22Rv1 (cell line): ENCODE measurements around the gene NMT2.

Experiments used
- CTCF ChIP-seq: fragments of 450-650 bp; IDR thresholded peaks from 2 replicates; pipeline ENCODE4 v1.5.1; 2017; ENCODE audit warnings: mild to moderate bottlenecking
- ZFX ChIP-seq: fragments of 450-650 bp; IDR thresholded peaks from 2 replicates; pipeline ENCODE4 v1.6.1; 2017; ENCODE audit warnings: antibody characterized with exemption, borderline replicate concordance

GRCh38 chr10:15121707-15122106, 46.8 kb downstream of the NMT2 start:
- no peak for TF ChIP-seq CTCF
- no peak for TF ChIP-seq ZFX
